ENCODE data around the gene EIF2S2.
"Not testable (repeated sequence)": the region's sequence is repeated elsewhere in the genome, so short reads cannot be mapped to it uniquely, and the experiment has no call there.

- not testable (repeated sequence) for TF ChIP-seq EZH2 (IDR thresholded peaks at IDR 0.05; ENCODE audit: borderline replicate concordance, low read depth, low read length, poor library complexity, severe bottlenecking); CTCF (conservative IDR thresholded peaks at IDR 0.05; ENCODE audit: low read depth, low read length)
Measured at GRCh38 chr20:34135525-34136275, 23.7 kb upstream of the EIF2S2 start.
